ENCODE results near the gene PRDM16. TPM values are rescaled to one million over a fixed set of nuclear protein-coding genes. Genes with fewer than 3 reads are reported as not detected.

The PRDM16 gene
- total RNA-seq, 4 donors from 2014 or later = 0.19 to 1.6 (median 0.36) TPM

GRCh38 chr1:3234956-3235355, 166.0 kb downstream of the PRDM16 start:
- peaks cover 70% of the 10 kb centered on the region for H3K27me3 ChIP-seq
- WGBS = 77% methylated on average over 12 of the region's 14 CpGs

GRCh38 chr1:3235496-3235895, 166.5 kb downstream of the PRDM16 start:
- TF ChIP-seq CTCF (IDR thresholded peaks at IDR 0.05) = no peak
- no peak for TF ChIP-seq POLR2AphosphoS5 (IDR thresholded peaks at IDR 0.05)
- TF ChIP-seq POLR2A (IDR thresholded peaks at IDR 0.05) = no peak
- TF ChIP-seq EP300 (IDR thresholded peaks at IDR 0.05) = no peak
- Histone ChIP-seq H3K4me3 (no peak overlapping the region), H3K27ac (no peak overlapping the region), H3K27me3 (peaks cover 70% of the 10 kb centered on the region), H3K9me3 (no peaks in the 10 kb centered on the region), H3K4me1 (no peaks in the 10 kb centered on the region), H3K36me3 (no peaks in the 10 kb centered on the region)
- WGBS = 85% methylated on average over 10 of the region's 15 CpGs
- no peak for DNase-seq (ENCODE audit: low spot score in 2 of 2)

More at GRCh38 chr1:3234956-3235355, 166.0 kb downstream of the PRDM16 start:
- Histone ChIP-seq H3K36me3 (no peaks in the 10 kb centered on the region), H3K4me3 (no peak overlapping the region), H3K4me1 (no peaks in the 10 kb centered on the region), H3K9me3 (no peaks in the 10 kb centered on the region), H3K27ac (no peak overlapping the region)
- no peak for DNase-seq (ENCODE audit: low spot score in 2 of 2)
- TF ChIP-seq POLR2AphosphoS5 (IDR thresholded peaks at IDR 0.05) (no peak), CTCF (IDR thresholded peaks at IDR 0.05) (no peak), POLR2A (IDR thresholded peaks at IDR 0.05) (no peak), EP300 (IDR thresholded peaks at IDR 0.05) (no peak)

- H3K27me3 ChIP-seq = peaks cover 70% of the 10 kb centered on the region
- H3K9me3 ChIP-seq = no peaks in the 10 kb centered on the region
- H3K4me1 ChIP-seq = no peaks in the 10 kb centered on the region
- WGBS = 90% methylated on average over 7 of the region's 9 CpGs
- H3K36me3 ChIP-seq = no peaks in the 10 kb centered on the region
- no peak overlapping the region for H3K27ac ChIP-seq
- TF ChIP-seq EP300 (IDR thresholded peaks at IDR 0.05) (no peak), CTCF (IDR thresholded peaks at IDR 0.05) (no peak)
- no peak overlapping the region for H3K4me3 ChIP-seq
- no peak for DNase-seq (ENCODE audit: low spot score in 2 of 2)
Measured at GRCh38 chr1:3236361-3236760, 167.4 kb downstream of the PRDM16 start.

- peaks cover 70% of the 10 kb centered on the region for H3K27me3 ChIP-seq
- no peak overlapping the region for H3K27ac ChIP-seq
- no peaks in the 10 kb centered on the region for H3K36me3 ChIP-seq
- H3K4me1 ChIP-seq = no peaks in the 10 kb centered on the region
- 86% methylated on average over 7 of the region's 7 CpGs for WGBS
- TF ChIP-seq POLR2A (IDR thresholded peaks at IDR 0.05) = no peak
- TF ChIP-seq POLR2AphosphoS5 (IDR thresholded peaks at IDR 0.05) = no peak
- no peak for TF ChIP-seq CTCF (IDR thresholded peaks at IDR 0.05)
- TF ChIP-seq EP300 (IDR thresholded peaks at IDR 0.05) = no peak
- H3K4me3 ChIP-seq = no peak overlapping the region
- DNase-seq (ENCODE audit: low spot score in 2 of 2) = no peak
- no peaks in the 10 kb centered on the region for H3K9me3 ChIP-seq
Measured at GRCh38 chr1:3236955-3237354, 168.0 kb downstream of the PRDM16 start.

GRCh38 chr1:3237570-3237969, 168.6 kb downstream of the PRDM16 start:
- WGBS = 95% methylated on average over 6 of the region's 15 CpGs
- H3K36me3 ChIP-seq = no peaks in the 10 kb centered on the region
- DNase-seq (ENCODE audit: low spot score in 2 of 2) = no peak
- no peak overlapping the region for H3K27ac ChIP-seq
- H3K4me3 ChIP-seq = no peak overlapping the region
- H3K27me3 ChIP-seq = peaks cover 72% of the 10 kb centered on the region
- H3K4me1 ChIP-seq = no peaks in the 10 kb centered on the region
- no peaks in the 10 kb centered on the region for H3K9me3 ChIP-seq
- TF ChIP-seq POLR2AphosphoS5 (IDR thresholded peaks at IDR 0.05) (no peak), EP300 (IDR thresholded peaks at IDR 0.05) (no peak), CTCF (IDR thresholded peaks at IDR 0.05) (no peak), POLR2A (IDR thresholded peaks at IDR 0.05) (no peak)
